Measurements from ENCODE around the gene RSL1D1. TPM values are rescaled to one million over a fixed set of nuclear protein-coding genes. Genes with fewer than 3 reads are reported as not detected.
A peak's percentile ranks its signal among the peaks of the same experiment; 100 is the strongest.

The RSL1D1 gene
- total and polyA plus RNA-seq, 9 of the 15 experiments (the other 6 are each of a cell fraction or from before 2014, with no cell fraction given), result 259 to 753 (median 373) TPM

- TF ChIP-seq CEBPG (CRISPR knock-in tag; IDR thresholded peaks at IDR 0.05) (no peak), CEBPG (tag; conservative IDR thresholded peaks at IDR 0.05 in 1 of 2, IDR thresholded peaks at IDR 0.05 in 1 of 2) (0 out of 4 replicates have a peak, but pooled peaks of 1 of the 2 experiments have one; percentile 18), HNRNPK (IDR thresholded peaks at IDR 0.05; ENCODE audit: low read depth, low read length, poor library complexity, severe bottlenecking) (no peak), CEBPB (tag; IDR thresholded peaks at IDR 0.05) (peak; percentile 43; the same call in 1 of the 2 replicates), YY1 (IDR thresholded peaks at IDR 0.05; ENCODE audit: borderline replicate concordance in 1 of 3, control insufficient read depth in 1 of 3, extremely low read depth in 1 of 3, insufficient read depth in 3 of 3, insufficient read length in 1 of 3, insufficient replicate concordance in 2 of 3, low read depth in 1 of 3, low read length in 2 of 3) (no peak), MEIS2 (IDR thresholded peaks at IDR 0.05; ENCODE audit: partially characterized antibody) (peak; percentile 25)
- TF ChIP-seq, protein P1, sequence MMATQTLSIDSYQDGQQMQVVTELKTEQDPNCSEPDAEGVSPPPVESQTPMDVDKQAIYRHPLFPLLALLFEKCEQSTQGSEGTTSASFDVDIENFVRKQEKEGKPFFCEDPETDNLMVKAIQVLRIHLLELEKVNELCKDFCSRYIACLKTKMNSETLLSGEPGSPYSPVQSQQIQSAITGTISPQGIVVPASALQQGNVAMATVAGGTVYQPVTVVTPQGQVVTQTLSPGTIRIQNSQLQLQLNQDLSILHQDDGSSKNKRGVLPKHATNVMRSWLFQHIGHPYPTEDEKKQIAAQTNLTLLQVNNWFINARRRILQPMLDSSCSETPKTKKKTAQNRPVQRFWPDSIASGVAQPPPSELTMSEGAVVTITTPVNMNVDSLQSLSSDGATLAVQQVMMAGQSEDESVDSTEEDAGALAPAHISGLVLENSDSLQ (IDR thresholded peaks at IDR 0.05), result peak; percentile 70
These were observed 51.6 kb downstream of the RSL1D1 start (continued) for GRCh38 chr16:11799509-11800381.

DNA sequence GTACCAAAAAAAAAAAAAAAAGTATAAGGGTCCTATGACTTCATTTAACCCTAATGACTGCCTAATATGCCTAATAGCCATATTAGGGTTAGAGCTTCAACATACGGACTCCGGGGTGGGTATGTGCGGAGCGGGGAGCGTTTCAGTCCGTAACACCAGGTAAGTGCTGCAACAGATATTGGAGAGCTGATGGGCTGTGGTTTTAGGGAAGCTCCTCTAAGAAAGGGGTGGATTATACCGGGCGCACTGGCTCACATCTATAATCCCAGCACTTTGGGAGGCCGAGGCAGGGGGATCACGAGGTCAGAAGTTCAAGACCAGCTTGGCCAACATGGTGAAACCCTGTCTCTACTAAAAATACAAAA, 52.3 kb downstream of the RSL1D1 start:
- Histone ChIP-seq H4K20me1 (replicated peaks; ENCODE audit: control insufficient read depth, insufficient read depth, low read length) (peaks cover under 1% of the 10 kb centered on the region), H3K9ac (ENCODE audit: insufficient read depth in 1 of 2, low read depth in 2 of 2, low read length in 2 of 2) (peak overlapping the region; percentile 82 to 98; a peak in 3 of 4 replicates), H3K4me1 (replicated peaks in 1 of 2; ENCODE audit: control insufficient read depth in 2 of 2, insufficient read depth in 2 of 2, low read length in 2 of 2) (peaks cover 42 to 50% of the 10 kb centered on the region in 2 experiments), H3K4me2 (ENCODE audit: insufficient read depth, low read length) (peak overlapping the region; percentile 86), H3K36me3 (ENCODE audit: control insufficient read depth, insufficient read depth, low read length) (peaks cover 17% of the 10 kb centered on the region), H3K79me2 (ENCODE audit: control insufficient read depth, insufficient read depth, low read length) (peaks cover 50% of the 10 kb centered on the region), H3K9me3 (replicated peaks; ENCODE audit: control insufficient read depth, insufficient read depth, low read depth, low read length) (no peaks in the 10 kb centered on the region), H3K4me3 (peak overlapping the region; percentile 52; the same call in 1 of the 2 replicates), H3K27me3 (ENCODE audit: control insufficient read depth in 2 of 2, insufficient read depth in 2 of 2, low read length in 2 of 2) (no peaks in the 10 kb centered on the region), H3K9me1 (ENCODE audit: control insufficient read depth, insufficient read depth, low read length) (no peaks in the 10 kb centered on the region), H2AFZ (ENCODE audit: low read depth, low read length) (no peak overlapping the region), H3K27ac (ENCODE audit: extremely low read depth, low read depth, low read length) (peak overlapping the region; percentile 86; the same call in 2 of the 3 replicates)
- ChIA-PET CTCF (ENCODE audit: low intra/inter-chr PET ratio) (no interaction called here), POLR2A (interaction anchor here (0.6 to 5.3 kb wide), 9 partner anchors 8 to 310 kb away, joined by 3 to 32 read pairs (median 3); partner anchors contain the start of gene TXNDC11)
- intact Hi-C loops (cut with micrococcal nuclease), result no loop called here
- no TSS peak for BruUV-seq (replicated peaks)
- DNase-seq (ENCODE audit: extremely low read depth in 1 of 4, low spot score in 3 of 4), result no peak
- in situ Hi-C loops (cut with MboI), result no loop called here
- no peak for FAIRE-seq
- ATAC-seq, result no peak
- 84% methylated on average over 10 of the region's 10 CpGs for WGBS (ENCODE audit: insufficient coverage, low coverage, missing lambda C conversion rate)
- TF ChIP-seq, protein P2, sequence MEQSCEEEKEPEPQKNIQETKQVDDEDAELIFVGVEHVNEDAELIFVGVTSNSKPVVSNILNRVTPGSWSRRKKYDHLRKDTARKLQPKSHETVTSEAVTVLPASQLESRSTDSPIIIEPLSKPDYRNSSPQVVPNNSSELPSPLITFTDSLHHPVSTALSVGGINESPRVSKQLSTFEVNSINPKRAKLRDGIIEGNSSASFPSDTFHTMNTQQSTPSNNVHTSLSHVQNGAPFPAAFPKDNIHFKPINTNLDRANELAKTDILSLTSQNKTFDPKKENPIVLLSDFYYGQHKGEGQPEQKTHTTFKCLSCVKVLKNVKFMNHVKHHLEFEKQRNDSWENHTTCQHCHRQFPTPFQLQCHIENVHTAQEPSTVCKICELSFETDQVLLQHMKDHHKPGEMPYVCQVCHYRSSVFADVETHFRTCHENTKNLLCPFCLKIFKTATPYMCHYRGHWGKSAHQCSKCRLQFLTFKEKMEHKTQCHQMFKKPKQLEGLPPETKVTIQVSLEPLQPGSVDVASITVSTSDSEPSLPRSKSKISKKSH (CRISPR knock-in tag; IDR thresholded peaks at IDR 0.05), result no peak
- TF ChIP-seq ZFPM2 (CRISPR knock-in tag; IDR thresholded peaks at IDR 0.05), result no peak
- TF ChIP-seq, protein P3, sequence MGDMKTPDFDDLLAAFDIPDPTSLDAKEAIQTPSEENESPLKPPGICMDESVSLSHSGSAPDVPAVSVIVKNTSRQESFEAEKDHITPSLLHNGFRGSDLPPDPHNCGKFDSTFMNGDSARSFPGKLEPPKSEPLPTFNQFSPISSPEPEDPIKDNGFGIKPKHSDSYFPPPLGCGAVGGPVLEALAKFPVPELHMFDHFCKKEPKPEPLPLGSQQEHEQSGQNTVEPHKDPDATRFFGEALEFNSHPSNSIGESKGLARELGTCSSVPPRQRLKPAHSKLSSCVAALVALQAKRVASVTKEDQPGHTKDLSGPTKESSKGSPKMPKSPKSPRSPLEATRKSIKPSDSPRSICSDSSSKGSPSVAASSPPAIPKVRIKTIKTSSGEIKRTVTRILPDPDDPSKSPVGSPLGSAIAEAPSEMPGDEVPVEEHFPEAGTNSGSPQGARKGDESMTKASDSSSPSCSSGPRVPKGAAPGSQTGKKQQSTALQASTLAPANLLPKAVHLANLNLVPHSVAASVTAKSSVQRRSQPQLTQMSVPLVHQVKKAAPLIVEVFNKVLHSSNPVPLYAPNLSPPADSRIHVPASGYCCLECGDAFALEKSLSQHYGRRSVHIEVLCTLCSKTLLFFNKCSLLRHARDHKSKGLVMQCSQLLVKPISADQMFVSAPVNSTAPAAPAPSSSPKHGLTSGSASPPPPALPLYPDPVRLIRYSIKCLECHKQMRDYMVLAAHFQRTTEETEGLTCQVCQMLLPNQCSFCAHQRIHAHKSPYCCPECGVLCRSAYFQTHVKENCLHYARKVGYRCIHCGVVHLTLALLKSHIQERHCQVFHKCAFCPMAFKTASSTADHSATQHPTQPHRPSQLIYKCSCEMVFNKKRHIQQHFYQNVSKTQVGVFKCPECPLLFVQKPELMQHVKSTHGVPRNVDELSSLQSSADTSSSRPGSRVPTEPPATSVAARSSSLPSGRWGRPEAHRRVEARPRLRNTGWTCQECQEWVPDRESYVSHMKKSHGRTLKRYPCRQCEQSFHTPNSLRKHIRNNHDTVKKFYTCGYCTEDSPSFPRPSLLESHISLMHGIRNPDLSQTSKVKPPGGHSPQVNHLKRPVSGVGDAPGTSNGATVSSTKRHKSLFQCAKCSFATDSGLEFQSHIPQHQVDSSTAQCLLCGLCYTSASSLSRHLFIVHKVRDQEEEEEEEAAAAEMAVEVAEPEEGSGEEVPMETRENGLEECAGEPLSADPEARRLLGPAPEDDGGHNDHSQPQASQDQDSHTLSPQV (IDR thresholded peaks at IDR 0.05), result 0 out of 2 replicates have a peak, but pooled peaks have one; percentile 1
- 0 out of 4 replicates have a peak, but pooled peaks of 1 of the 2 experiments have one; percentile 15 for TF ChIP-seq TEAD1 (CRISPR knock-in tag; IDR thresholded peaks at IDR 0.05)

All from K562 (cell line).